MV-4-11 (cell line): ENCODE results near the gene IMPDH2.

Source experiments
- DNase-seq: peaks from one replicate; lab custom pipeline; 2025; lab: John Stamatoyannopoulos, UW

IMPDH2 gene

DNA sequence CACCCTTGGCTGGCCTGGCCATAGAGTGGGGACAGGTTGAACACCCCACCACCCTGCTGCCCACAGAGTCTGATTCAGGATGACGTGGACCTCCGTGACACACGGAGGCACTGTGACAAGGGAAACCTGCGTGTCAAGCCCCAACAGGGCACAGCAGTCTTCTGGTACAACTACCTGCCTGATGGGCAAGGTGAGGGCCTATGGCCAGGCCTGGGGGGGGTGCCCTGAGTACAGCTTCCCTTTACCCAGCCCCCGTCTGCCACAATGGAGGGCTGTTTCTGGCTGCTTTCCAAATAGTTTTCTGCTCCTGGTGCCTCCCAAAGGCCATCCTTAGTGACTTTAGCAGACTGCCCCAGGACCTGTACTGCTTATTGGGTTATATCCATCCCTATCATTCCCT, 23.2 kb downstream of the IMPDH2 start:
- DNase-seq, result no peak

DNA sequence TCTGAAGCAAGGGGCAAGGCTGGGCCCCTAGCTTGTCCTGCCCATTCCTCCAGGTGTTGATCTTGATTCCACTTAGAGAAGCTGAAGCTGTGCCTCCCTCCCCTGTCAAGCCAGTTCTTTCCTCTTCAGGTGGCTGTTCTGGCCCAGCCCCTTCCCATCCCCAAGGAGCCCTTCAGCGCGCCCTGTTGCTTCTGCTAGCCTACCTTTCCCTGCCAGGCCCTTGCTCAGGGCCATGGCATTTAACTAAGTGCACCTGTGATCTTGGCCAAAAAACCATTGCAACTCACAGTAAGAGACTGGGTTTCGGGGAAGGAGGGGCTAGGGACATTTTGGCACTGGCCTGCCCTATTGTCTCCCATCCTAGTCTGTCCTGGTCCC, 23.9 kb downstream of the IMPDH2 start:
- DNase-seq, result no peak

DNA sequence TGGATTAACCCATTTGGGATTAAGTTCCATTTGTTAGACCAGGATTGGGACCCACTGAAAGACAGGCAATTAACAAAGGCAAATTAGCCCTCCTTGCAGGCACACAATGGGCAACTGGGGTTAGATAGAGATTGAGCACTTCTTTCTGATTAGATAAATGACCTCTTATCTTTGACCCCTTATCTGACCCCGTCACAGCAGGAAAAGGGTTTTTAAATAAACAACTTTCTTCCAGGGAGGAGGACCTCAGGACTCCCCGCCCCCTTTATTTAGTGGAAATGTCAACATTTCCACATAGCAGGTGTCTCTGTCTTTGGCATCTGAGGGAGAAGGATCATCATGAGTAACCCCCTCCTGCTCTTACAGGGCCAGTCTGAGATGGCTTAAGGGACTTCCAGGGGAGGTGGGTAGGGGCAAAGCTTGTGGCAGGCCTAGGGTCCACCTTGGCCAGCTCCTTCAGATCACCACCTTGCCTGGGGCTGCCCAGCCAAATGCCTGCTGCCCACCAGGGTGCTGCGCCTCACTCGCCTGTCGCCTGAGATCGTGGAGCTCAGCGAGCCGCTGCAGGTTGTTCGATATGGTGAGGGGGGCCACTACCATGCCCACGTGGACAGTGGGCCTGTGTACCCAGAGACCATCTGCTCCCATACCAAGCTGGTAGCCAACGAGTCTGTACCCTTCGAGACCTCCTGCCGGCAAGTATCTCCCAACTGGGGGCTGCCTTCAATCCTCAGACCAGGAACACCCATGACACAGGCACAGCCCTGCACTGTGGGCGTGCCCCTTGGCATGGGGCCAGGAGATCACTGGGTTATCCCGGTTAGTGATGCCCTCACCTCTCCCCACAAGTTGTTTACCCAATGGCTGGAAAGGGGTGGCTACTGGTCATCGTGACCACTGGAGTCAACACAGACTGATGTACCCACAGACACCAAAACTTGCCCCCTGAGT, 24.6 kb downstream of the IMPDH2 start:
- DNase-seq, result no peak

DNA sequence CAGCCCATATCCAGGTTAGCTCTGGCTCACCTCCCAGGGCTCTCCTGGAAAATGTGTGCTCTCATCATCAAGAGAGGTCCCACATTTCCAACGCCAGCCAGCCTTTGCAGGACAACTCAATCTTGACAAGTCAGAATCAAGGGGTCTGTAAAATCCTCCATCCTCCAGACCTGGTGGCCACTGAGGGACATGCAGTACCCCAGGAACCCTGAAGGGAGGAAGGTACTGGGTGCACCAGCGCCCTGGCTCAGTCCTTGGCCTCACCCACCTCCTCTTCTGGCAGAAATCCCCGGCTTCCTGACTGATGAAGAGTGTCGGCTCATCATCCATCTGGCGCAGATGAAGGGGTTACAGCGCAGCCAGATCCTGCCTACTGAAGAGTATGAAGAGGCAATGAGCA, 28.0 kb downstream of the IMPDH2 start:
- DNase-seq, result no peak

DNA sequence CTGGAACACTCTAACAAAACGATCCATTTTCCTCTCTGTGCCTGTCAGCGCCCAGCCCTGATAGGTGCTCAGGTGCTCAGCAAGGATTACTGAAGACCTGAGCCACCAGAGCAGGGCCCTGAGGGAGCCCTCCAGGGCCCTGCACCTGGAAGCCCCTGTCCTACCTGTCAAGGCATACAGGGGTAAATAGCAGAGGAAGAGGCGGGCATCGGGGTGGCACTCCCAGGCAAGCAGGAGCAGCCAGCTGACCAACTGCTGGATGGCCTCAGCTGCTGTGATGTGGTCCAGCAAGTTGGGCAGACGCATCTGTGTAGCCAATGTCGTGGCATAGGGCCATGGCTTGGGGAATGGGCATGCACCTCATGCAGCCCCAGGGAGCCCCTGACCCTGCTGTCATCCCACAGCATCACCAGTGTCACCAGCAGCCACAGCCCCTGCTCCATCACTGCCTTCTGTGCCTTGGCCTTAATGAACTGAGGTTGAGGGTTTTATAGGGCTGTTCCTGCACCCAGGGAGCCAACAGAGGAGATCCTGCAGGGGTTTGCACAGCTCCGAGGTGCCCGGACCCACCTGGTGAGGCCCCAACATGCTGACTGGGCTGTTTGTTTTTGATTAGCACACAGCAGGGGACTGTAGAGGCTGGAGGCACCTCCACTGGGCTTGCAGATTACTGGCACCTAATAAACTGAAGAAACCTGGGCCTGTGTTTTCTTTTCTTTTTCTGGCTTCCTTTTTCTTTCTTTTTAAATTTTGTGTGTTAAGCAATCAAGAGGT, 29.9 kb downstream of the IMPDH2 start:
- no peak for DNase-seq

DNA sequence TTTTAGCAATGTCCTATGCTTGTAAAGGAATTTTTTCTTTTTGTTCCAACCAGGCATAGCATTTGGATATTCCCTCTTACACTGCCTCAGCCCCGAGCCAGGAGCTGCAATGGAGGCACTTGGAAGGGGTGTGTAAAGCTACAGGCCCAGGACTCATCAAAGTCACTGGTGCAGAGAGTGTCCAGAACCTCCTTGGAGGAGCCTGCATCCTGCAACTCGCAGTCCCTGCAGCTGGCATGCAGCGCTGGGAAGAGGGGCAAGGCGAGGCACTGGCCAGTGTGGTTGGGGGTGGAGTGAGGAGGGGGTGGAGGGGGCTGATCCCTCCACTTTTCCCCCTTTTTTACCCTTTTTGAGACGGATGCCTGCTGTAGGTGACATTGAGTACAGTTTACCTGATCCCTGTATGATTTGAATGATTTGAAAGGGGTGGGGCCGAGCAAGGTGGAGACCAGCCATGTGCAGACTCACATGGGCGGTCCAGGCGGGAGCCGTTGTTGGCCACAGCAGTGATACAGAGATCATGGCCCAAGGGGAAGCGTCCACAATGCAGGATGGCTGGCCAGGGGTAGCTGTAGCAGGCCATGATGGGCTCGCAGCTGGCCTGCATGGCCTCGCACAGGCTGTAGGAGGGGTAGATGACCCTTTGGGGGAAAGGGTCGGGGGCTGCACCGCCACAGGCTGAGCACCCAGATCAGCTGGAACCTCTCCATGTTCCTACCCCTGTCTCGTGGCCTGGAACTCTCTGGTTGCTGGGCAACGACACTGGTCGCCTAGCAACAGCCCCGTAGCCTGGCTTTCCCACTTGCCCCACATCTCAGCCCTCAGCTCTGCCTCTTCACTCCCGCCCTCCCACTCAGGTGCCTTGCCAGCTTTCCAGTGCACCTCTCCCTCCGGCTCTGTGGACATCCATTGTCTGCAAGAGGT, 31.2 kb downstream of the IMPDH2 start:
- DNase-seq, result no peak

DNA sequence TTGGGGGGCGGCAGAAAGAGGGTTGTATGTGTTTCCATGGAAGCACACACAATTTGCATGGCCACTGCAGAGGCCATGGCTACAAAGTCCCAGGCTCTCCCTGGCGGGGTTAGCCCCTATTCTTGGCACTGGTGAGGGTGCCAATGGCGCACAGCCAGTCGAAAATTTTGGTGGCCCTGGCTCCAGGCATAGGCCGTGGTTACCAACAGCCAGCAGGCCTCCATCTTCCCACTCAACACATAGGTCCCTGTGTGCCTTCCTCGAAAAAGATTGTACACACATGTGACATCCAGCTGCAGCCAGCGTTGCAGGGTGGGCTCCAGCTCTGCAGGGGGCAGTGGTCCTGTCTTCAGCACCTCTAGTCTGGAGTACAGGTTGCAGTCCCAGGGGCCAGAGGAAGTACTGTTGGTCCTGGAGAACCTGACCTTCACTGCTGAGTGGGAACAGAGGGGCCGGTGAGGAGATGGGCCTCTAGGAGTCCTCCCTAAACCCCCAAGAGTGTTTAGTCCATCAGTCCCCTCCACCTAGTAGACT, 32.0 kb downstream of the IMPDH2 start:
- no peak for DNase-seq

DNA sequence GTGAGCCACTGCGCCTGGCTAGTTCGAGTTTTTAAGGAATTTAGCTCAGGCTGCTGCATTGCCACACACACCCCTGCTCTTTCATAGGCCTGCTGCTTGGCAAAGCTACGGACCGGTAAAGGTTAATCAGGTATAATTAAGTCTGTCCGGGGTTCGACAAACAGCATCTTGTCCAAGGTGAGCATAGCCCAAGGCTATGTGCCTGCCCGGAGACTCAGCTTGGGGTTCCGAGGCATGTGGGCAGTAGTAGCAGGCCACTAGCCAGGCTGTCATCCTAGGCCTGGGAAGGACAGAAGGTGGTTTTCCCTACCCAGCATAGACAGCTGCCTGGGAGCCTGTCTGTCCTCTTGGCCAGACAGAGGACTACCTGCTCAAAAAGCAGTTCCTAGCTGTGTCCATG, 32.6 kb downstream of the IMPDH2 start:
- DNase-seq, result no peak

DNA sequence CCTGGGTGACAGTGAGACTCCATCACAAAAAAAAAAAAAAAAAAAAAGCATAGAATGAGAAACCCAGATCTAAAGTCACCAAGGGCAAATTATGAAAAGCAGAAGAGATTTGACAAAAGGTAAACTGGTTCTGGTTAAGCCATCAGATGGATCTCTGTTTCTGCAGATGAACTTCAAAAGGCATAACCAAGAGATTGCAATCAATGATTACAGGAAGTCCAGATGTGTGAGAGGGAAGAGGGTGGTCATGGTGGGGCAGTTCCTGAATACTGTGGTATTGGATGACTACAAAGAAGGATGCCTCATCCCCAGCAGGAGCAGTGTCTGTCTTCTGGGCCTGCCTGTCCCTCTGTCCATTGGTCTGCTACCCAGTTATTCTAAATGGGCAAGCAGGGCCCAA, 35.4 kb downstream of the IMPDH2 start:
- no peak for DNase-seq

DNA sequence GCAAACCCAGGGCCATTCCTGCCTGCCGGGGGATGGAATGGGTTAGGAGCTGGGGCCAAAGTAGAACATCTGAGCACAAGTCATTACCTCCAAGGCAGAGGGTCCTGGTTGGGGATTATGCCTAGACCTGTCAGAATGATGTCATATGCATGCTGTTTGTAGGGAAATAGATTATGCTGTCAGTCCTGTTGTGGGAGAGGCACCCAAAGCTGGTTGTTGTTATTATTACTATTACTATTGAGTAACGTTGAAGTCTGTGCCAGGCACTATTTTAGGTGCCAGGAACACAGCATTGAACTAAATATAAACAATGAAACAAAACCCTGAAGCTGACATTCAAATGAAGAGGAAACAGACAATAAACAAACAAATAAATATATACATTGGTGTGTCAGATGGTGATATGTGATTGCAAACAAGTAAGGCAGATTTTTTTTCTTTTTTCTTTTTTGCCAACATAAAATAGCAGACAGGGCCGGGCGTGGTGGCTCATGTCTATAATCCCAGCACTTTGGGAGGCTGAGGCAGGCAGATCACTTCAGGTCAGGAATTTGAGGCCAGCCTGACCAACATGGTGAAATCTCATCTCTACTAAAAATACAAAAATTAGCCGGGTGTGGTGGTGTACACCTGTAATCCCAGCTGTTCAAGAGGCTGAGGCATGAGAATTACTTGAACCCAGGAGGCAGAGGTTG, 37.2 kb downstream of the IMPDH2 start:
- DNase-seq, result no peak

DNA sequence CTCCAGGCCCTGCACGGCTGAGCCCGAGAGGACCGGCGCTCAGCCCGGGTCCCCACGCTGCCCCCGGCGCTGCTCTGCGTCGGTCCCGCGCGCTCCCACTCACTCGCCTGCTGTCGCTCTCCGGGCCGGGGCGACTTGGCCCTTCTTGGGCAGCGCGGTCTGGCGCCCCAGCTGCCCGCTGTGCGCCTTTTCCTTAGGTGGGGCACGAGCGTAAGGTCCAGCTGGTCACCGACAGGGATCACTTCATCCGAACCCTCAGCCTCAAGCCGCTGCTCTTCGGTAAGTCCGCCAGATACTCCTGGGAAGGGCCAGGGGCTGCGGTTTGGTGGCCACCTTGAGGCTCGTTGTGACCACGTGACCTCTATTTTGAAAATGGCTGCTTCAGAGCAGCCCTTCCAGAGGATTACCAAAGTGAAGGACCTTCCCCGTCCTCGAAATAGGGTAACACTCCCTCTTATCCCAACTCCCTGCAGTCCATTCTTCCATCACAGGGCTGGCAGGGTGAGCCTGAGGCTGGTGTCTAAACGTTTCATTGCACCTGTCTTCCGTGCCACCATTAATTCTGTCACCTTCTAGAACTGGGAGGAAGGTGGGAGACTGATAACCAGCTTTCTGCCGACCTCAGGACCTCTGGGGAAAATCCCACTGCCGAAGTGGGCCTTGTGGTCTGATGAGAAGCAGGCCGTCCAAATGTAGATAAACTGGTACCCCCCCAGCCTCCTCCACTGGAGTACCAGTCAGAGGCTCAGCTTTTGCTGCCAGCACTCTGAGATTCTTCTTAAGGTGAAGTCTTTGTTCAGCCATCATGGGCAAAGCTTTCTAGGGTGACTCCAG, 38.3 kb downstream of the IMPDH2 start:
- peak; percentile 3 for DNase-seq

DNA sequence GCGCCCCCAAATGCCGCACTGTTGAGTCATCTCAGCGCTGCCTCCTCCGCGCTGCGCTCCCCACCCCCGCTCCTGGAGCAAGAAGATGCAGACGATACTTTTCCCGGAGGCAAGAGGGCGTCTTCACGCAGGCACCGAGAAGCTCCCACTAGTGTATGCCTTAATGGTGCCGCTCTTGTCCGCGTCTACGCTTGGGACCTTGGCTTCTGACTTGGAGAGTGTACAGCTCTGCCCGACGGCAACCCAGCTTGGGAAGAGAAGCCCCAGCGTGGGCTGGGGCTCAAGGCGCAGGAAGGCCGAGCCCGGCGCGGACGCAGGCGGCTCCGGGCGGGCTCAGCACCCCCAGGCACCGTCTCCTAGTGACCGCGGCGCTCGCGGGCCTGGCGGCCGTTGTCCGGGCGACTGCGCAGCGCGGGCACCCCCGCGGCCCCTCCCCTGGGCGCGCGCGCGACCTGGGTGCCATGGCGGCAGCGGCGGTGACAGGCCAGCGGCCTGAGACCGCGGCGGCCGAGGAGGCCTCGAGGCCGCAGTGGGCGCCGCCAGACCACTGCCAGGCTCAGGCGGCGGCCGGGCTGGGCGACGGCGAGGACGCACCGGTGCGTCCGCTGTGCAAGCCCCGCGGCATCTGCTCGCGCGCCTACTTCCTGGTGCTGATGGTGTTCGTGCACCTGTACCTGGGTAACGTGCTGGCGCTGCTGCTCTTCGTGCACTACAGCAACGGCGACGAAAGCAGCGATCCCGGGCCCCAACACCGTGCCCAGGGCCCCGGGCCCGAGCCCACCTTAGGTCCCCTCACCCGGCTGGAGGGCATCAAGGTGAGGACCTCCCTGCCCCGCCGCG, 39.2 kb downstream of the IMPDH2 start, which contains the start of gene P4HTM:
Gene P4HTM (plus strand): TSS at position 446 of the 840 bp plus-strand sequence. CDS start 16 bp downstream, at position 462.
- DNase-seq, result peak; percentile 86

DNA sequence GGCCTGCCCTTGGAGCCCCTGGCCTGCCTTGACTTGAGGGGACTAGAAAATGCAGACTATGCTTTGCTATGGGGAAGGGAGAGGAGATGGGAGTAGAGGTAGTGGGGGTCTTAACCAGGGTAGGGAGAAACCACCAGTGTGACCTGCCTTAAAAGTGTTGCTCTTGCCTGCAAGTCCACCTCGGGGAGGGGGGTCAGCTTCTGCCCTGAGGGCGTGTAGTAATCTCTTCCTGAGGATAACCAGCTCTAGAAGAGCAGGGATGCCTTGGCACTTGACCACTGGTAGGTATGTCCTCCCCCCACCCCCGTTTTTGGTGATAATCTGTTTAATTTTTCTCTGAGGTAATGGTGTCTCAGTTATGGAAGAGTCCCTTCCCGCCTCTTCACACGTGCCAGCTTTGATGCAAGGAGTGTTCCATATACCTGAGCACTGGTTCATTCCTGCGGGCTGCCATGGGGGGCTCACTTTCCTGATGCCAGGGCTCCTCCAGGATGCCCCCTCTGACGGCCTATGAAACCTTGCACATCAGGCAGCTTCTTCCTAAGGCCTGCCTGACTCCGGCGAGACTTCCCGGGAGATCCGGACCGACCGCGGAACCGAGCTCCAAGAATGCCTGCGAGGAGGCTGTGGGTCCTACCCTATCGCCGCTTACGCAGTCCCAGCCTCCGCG, 39.9 kb downstream of the IMPDH2 start:
- no peak for DNase-seq

DNA sequence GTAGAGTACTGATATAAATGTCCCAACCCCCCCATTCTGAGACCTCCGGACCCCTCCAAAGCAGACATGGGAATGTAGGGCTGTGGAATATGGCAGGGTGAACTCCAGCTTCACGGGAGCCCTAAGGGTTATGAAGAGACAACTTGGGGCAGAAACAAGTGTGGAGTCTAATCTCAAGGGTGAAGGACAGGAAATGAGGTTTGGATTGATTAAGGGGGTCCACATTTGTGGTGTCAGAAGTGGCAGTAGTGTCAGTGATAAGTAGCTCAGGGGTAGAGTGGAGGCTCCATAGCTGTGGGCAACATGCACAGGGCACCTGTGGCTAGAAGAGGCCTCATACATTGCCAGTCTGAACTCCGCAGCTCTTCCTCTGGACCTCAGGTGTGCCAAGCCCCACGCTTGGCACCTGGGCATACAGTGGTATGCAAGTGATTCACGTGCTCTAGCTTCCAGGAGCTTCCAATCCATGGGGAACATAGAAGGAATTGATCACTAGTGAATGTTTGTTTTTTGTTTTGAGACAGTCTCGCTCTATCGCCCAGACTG, 43.3 kb downstream of the IMPDH2 start:
- no peak for DNase-seq

DNA sequence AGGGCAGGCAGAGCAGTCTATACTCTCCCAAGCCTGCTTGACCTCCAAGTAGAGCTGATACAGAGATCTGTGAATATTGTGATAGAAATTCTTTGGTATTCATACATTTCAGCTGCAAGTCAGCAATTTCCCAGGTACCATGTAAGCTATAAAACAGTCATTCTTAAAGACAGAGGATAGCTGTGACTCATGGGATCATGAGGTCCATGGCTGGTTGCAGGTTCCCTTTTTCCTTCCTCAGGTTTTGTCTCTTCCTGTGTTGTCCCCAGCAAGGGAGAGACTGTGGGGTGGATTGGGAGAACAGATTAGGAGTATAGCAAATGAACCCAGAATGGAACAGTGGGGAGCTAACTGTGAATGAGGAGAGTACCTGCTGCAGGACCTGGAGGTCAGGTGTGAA, 44.5 kb downstream of the IMPDH2 start:
- peak; percentile 19 for DNase-seq

DNA sequence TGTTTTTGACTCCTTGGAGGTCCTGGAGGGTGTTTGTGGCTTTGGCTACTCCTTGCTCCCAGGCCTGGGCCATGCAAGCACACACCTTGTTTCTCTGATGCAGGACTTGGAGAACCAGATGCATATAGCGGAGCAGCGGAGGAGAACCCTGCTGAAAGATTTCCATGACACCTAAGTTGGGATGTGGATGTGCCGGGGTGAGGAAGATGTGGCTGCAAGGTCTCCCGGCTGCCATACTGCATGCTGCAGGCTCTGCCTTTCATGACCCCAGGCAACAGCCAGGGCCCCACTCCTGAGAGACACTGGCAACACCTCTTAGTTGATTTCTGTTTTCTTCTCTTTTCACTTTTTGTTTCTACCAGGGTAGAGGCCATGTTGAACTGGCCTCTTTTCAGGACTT, 46.1 kb downstream of the IMPDH2 start:
- DNase-seq, result no peak

DNA sequence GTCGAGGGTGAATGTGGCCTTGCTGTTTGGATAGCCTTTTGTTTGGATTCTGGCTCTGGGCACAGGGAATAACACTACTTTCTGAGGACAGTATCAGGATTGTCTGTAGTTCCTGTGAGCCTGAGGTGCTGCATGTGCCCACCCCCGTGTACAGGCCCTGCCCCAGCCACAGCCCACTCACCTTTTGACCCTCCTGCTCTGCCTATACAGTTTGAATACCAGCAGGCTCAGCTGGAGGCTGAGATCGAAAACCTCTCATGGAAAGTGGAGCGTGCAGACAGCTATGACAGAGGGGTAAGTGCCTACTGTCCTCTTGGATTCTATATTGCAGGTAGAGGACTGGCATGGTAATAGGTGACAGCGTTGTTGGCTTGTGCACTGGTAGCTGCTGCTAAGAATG, 46.5 kb downstream of the IMPDH2 start:
- no peak for DNase-seq

DNA sequence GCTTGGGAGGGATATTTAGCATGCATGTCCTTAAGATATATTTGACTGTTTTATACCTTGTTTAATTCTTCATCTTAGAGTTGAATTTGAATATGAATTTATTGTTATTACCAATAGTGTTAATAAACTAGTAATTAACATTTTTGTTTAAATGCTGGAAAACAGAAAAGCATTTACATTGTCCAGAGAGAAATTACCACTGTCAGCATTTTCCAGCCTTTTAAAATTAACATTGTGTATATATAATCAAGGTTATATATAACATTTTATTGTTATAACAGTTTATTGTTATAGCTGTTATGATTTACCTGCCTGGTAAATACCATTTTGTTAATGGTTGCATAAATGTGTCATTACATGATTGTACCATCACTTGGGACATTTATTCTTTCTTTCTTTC, 47.2 kb downstream of the IMPDH2 start:
- no peak for DNase-seq
